Endothelial cell of umbilical vein (primary cell): ENCODE data around the gene ETF1. TPM values are rescaled to one million over a fixed set of nuclear protein-coding genes. Genes with fewer than 3 reads are reported as not detected.

Experiments
- Bru-seq: library from RNA; stranded (reverse); fragments of 400-500 nt; gene quantifications from one replicate; lab custom pipeline; 2021; lab: Mats Ljungman, UMichigan
- BruChase-seq, 2 experiments: library from RNA; stranded (reverse); fragments of 400-500 nt; gene quantifications; one replicate each; lab custom pipeline; 2021; lab: Mats Ljungman, UMichigan
- BruUV-seq: library from RNA; stranded (reverse); fragments of 400-500 nt; replicated peaks from 2 replicates; lab custom pipeline; 2021; lab: Mats Ljungman, UMichigan
- CTCF ChIA-PET: fragments of 300-600, 350-600 bp; sonication (Branson Sonifier 250); formaldehyde crosslinking; loops from one replicate; lab custom pipeline; 2021; ENCODE audit warnings: antibody characterized with exemption, inconsistent platforms; lab: Charles Lee
- POLR2A ChIA-PET: fragments of 300-600, 350-600 bp; sonication (Branson Sonifier 250); formaldehyde crosslinking; loops from one replicate; lab custom pipeline; 2021; ENCODE audit warnings: antibody characterized with exemption, inconsistent platforms; lab: Charles Lee
- DNase-seq: peaks from one replicate; pipeline ENCODE4 v3.0.0-alpha.2; 2011; ENCODE audit warnings: low read depth, low spot score
- FAIRE-seq: peaks from 2 replicates; lab custom pipeline; 2011; peaks lifted over from hg19 to GRCh38; lab: Jason Lieb, UNC
- H2AFZ ChIP-seq: 2 replicates; pipeline ENCODE4 v1.6.0; 2012; ENCODE audit warnings: low read depth, low read length, control low read depth, inconsistent platforms
- H3K27ac ChIP-seq: 2 replicates; pipeline ENCODE4 v1.5.1; 2011; ENCODE audit warnings: low read depth, mild to moderate bottlenecking, control low read depth, low read length, moderate library complexity; ENCODE audit not compliant: insufficient read depth
- H3K27me3 ChIP-seq, 2 experiments: 2 replicates each; pipeline versions ENCODE4 v1.6.0 to v1.6.1; 2011; ENCODE audit warnings: low read length in 2 of 2, mixed read lengths in 1 of 2; ENCODE audit not compliant: control insufficient read depth in 2 of 2, insufficient read depth in 2 of 2
- H3K36me3 ChIP-seq, 2 experiments: 2 replicates in 1 of 2; 3 replicates in 1 of 2; pipeline ENCODE4 v1.5.1; 2011; ENCODE audit warnings: low read length in 2 of 2, mild to moderate bottlenecking in 1 of 2, moderate library complexity in 1 of 2; ENCODE audit not compliant: control insufficient read depth in 2 of 2, insufficient read depth in 2 of 2; ENCODE audit errors: extremely low read depth in 1 of 2
- H3K4me1 ChIP-seq: 3 replicates; pipeline ENCODE4 v1.5.1; 2011; ENCODE audit warnings: mild to moderate bottlenecking, low read length; ENCODE audit not compliant: control insufficient read depth, insufficient read depth; ENCODE audit errors: extremely low read depth
- H3K4me2 ChIP-seq: 2 replicates; pipeline ENCODE4 v1.6.1; 2011; ENCODE audit warnings: low read length, control low read depth, mixed read lengths; ENCODE audit not compliant: insufficient read depth
- H3K4me3 ChIP-seq, 3 experiments: fragments of 200-600 bp in 1 of 3; sonication (generic), shearing (Covaris generic) in 1 of 3; replicated peaks in 1 of 3; 2 replicates each; pipeline ENCODE4 v1.5.1; 2011 to 2016; ENCODE audit warnings: control low read depth in 3 of 3, low read length in 3 of 3, mild to moderate bottlenecking in 2 of 3, inconsistent platforms in 1 of 3, low read depth in 1 of 3, moderate library complexity in 1 of 3; ENCODE audit not compliant: insufficient read depth in 1 of 3
- H3K79me2 ChIP-seq: 2 replicates; pipeline ENCODE4 v1.6.0; 2012; ENCODE audit warnings: low read length, inconsistent platforms; ENCODE audit not compliant: control insufficient read depth, insufficient read depth
- H3K9ac ChIP-seq: replicated peaks from 2 replicates; pipeline ENCODE3; 2011; ENCODE audit warnings: low read length, control low read depth; ENCODE audit not compliant: insufficient read depth; ENCODE audit errors: extremely low read depth
- H3K9me1 ChIP-seq: replicated peaks from 3 replicates; pipeline ENCODE4 v1.6.0; 2011; ENCODE audit warnings: mild to moderate bottlenecking, low read length; ENCODE audit not compliant: control insufficient read depth, insufficient read depth; ENCODE audit errors: extremely low read depth
- H3K9me3 ChIP-seq: replicated peaks from 2 replicates; pipeline ENCODE4 v1.5.1; 2012; ENCODE audit warnings: low read length, inconsistent platforms; ENCODE audit not compliant: control insufficient read depth, insufficient read depth
- H4K20me1 ChIP-seq: replicated peaks from 2 replicates; pipeline ENCODE3; 2011; ENCODE audit warnings: mild to moderate bottlenecking, low read length; ENCODE audit not compliant: control insufficient read depth, insufficient read depth; ENCODE audit errors: extremely low read depth
- EZH2 ChIP-seq: IDR thresholded peaks from 2 replicates; pipeline ENCODE4 v1.6.1; 2012; ENCODE audit warnings: borderline replicate concordance, low read depth, mild to moderate bottlenecking, moderate library complexity, low read length, inconsistent platforms; ENCODE audit not compliant: severe bottlenecking
- FOS ChIP-seq: IDR thresholded peaks from 2 replicates; pipeline ENCODE4 v1.6.1; 2011; ENCODE audit warnings: mild to moderate bottlenecking, low read length, moderate library complexity, borderline replicate concordance; ENCODE audit not compliant: insufficient read depth
- JUN ChIP-seq: IDR thresholded peaks from 2 replicates; pipeline ENCODE4 v1.6.1; 2011; ENCODE audit warnings: borderline replicate concordance, low read depth; ENCODE audit not compliant: insufficient read length, insufficient read depth
- MYC ChIP-seq: IDR thresholded peaks from one replicate; pipeline ENCODE4 v1.6.1; 2011; ENCODE audit warnings: mild to moderate bottlenecking, low read depth, low read length
- POLR2AphosphoS5 ChIP-seq: IDR thresholded peaks from 2 replicates; pipeline ENCODE4 v1.6.1; 2012; ENCODE audit warnings: low read depth, mild to moderate bottlenecking, control low read depth, low read length, moderate library complexity; ENCODE audit not compliant: insufficient read depth
- dilution Hi-C: fragments of 300-500 bp; cut with MboI; formaldehyde crosslinking; loops from one replicate; pipeline ENCODE4 v1.15.0; 2019; ENCODE audit warnings: low sequenced_read_pairs; ENCODE audit not compliant: extremely low pct_ligation_motif_present
- intact Hi-C: fragments of 100-400 bp; cut with micrococcal nuclease; formaldehyde crosslinking; loops from one replicate; pipeline ENCODE4 v1.10.0; 2022
- long read RNA-seq: library from polyadenylated mRNA; stranded (forward); transcript quantifications from one replicate; pipeline ENCODE4 v2.0.0, GENCODE V29; 2021
- polyA minus RNA-seq, 3 experiments: library from RNA; depleted of rRNA, polyadenylated mRNA; stranded (reverse); fragments of >200 nt; gene quantifications; 1 replicate in 1 of 3; 2 replicates in 2 of 3; pipeline ENCODE4 v1.2.3, GENCODE V29; 2011
- polyA plus RNA-seq, 4 experiments: library from polyadenylated mRNA; depleted of rRNA in 3 of 4; stranded (reverse) in 3 of 4; unstranded in 1 of 4; fragments of >200 nt; gene quantifications; 2 replicates each; pipeline versions ENCODE4 v1.2.1 to v1.2.3, GENCODE V29; 2011 to 2012; ENCODE audit warnings: missing spikeins in 1 of 4
- total RNA-seq: library from RNA; stranded (reverse); gene quantifications from 2 replicates; pipeline ENCODE4 v1.2.3, GENCODE V29; 2021
- TF ChIP-seq, protein P1 (sequence below): IDR thresholded peaks from 2 replicates; pipeline ENCODE4 v1.6.1; 2011; ENCODE audit not compliant: insufficient read depth, insufficient read length

Gene ETF1
- 103 and 114 TPM in 2 replicates for total RNA-seq
- polyA plus RNA-seq: 27.5 and 32.9 TPM in 2 replicates
- 41.6 and 46.3 TPM in 2 replicates for polyA plus RNA-seq (2011; cell fraction: cytosol; rRNA removed)
- 44.0 and 51.8 TPM in 2 replicates for polyA plus RNA-seq (2011; cell fraction: nucleus; rRNA removed)
- 68.3 and 105 TPM in 2 replicates for polyA plus RNA-seq (2012)
- polyA minus RNA-seq: 46.4 and 54.1 TPM in 2 replicates
- 66.0 TPM for polyA minus RNA-seq (2011; cell fraction: cytosol; rRNA and poly(A)+ RNA removed)
- polyA minus RNA-seq (2011; cell fraction: nucleus; rRNA and poly(A)+ RNA removed): 29.2 and 35.0 TPM in 2 replicates
- percentile 95 among the genes with signal in this experiment for Bru-seq, nascent RNA
- BruChase-seq, experiment 1, labeled RNA remaining after a 6-hour chase: percentile 97 among the genes with signal in this experiment
- percentile 96 among the genes with signal in this experiment for BruChase-seq, experiment 2, labeled RNA remaining after a 2-hour chase
- long read RNA-seq, transcript ETF1-201 (11 exons, 3,742 nt): major isoform, 126 of 193 reads
- long read RNA-seq, partial matches to known transcripts: 38 of 193 reads
- long read RNA-seq, other reads (novel, unspliced or antisense): 29 of 193 reads

DNA sequence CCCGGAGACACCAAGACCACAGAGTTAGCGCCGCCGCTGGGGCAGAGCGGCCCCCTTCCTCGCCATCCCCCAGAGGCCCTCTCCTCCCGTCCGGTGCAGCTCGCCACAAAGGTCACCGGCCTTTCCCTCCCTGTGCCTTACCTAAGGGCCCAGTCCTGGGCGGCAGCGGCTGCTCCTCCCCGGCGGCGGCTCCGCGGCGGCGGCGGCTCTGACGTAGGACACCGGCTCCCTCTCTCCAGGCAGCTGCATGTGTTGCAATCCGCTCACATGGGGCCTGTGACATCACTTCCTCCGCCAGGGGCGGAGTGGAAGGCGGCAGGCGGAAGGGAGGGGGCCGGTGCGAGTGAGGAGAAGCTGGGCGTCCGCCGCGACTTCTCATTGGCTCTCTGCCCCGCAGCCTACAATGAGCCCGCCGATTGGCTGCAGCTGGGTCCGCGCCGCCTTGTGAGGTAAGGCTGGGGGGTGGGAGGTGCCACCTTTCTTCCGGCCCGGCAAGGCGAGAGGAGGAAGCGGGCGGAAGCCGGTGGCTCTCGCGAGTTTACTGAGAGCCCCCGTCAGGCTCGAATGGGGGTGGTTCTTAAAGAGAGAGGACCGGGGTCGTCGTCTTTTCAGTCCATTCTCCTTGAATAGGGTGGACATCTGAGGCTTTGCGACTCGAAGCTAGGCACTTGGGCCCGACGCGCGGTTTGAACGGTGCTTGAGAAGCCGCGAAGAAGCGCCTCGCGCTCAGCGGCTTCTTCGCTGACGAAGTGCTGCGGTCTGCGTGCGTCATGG is at the start of gene ETF1:
ETF1 (minus strand) TSS at position 281 of the 774 bp plus-strand sequence. CDS start 318 bp downstream, outside the sequence.
- dilution Hi-C loops: no loop called here
- ChIA-PET CTCF (interaction anchor here (0.6 to 2.5 kb wide), 7 partner anchors 9 to 191 kb away, joined by 3 to 7 read pairs (median 3); partner anchors contain the start of genes KDM3B and REEP2), POLR2A (interaction anchor here (0.7 to 1.6 kb wide), 4 partner anchors 11 to 751 kb away, joined by 3 to 5 read pairs (median 4); no protein-coding TSS in a partner anchor)
- Histone ChIP-seq H3K4me3 (peak within 1 kb of the TSS; percentile 79 to 95 (median 82)), H3K4me1 (peaks cover 33% of the 10 kb centered on the region), H3K27ac (peak within 1 kb of the TSS; percentile 100), H3K9ac (peak within 1 kb of the TSS; percentile 100), H4K20me1 (peaks cover 8% of the 10 kb centered on the region), H3K36me3 (peaks cover 0 to 8% of the 10 kb centered on the region in 2 experiments), H3K9me3 (no peaks in the 10 kb centered on the region), H3K27me3 (no peaks in the 10 kb centered on the region), H3K79me2 (peaks cover 88% of the 10 kb centered on the region), H3K4me2 (peak within 1 kb of the TSS; percentile 97), H2AFZ (peak within 1 kb of the TSS; percentile 92), H3K9me1 (no peaks in the 10 kb centered on the region)
- BruUV-seq: no TSS peak
- peak; percentile 100 for DNase-seq
- intact Hi-C loops: loop anchor here (1.0 kb wide), 2 partner anchors 32 to 78 kb away; partner anchors contain the start of genes EGR1 and HSPA9
- TF ChIP-seq EZH2 (no peak), JUN (no peak), POLR2AphosphoS5 (peak; percentile 48), FOS (peak; percentile 17), MYC (peak; percentile 57)
- TF ChIP-seq, protein P1, sequence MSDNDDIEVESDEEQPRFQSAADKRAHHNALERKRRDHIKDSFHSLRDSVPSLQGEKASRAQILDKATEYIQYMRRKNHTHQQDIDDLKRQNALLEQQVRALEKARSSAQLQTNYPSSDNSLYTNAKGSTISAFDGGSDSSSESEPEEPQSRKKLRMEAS: peak; percentile 81
- FAIRE-seq: peak; percentile 98
